H1 (cell line): Measurements from ENCODE around the gene WSCD2.

Experiments
- MAFK ChIP-seq: IDR thresholded peaks from 2 replicates; pipeline ENCODE4 v1.6.1; 2012; ENCODE audit warnings: low read depth, mild to moderate bottlenecking, improper control_type of control experiment, low read length
- RNF2 ChIP-seq: fragments of 200-900, 300-1000 bp; sonication (generic); IDR thresholded peaks from 2 replicates; pipeline ENCODE4 v1.7.1; 2016; ENCODE audit warnings: borderline replicate concordance, low read depth, mild to moderate bottlenecking, antibody characterized with exemption, low read length; ENCODE audit not compliant: poor library complexity, severe bottlenecking; ENCODE audit errors: missing control alignments
- RXRA ChIP-seq: IDR thresholded peaks from 2 replicates; pipeline ENCODE4 v1.6.1; 2011; ENCODE audit warnings: low read depth, mild to moderate bottlenecking, low read length, moderate library complexity; ENCODE audit not compliant: insufficient read depth

GRCh38 chr12:108141600-108142130 is 12.6 kb downstream of the WSCD2 start:
- TF ChIP-seq RXRA (no peak), RNF2 (no peak), MAFK (no peak)
